Neural cell (in vitro differentiated cells): ENCODE data around the gene TK2. TPM values are rescaled to one million over a fixed set of nuclear protein-coding genes. Genes with fewer than 3 reads are reported as not detected.
"Not testable (repeated sequence)": the region's sequence is repeated elsewhere in the genome, so short reads cannot be mapped to it uniquely, and the experiment has no call there.

Experiments
- H2AFZ ChIP-seq: fragments of 200-600, 300-800 bp; sonication (generic), shearing (Covaris generic); 2 replicates; pipeline ENCODE4 v1.6.0; 2014; ENCODE audit warnings: low read depth, mild to moderate bottlenecking, antibody characterized with exemption, low read length, moderate library complexity
- H3F3A ChIP-seq: fragments of 200-600 bp; shearing (Covaris generic); 2 replicates; pipeline ENCODE4 v1.6.1; 2016; ENCODE audit warnings: mild to moderate bottlenecking, moderate library complexity, mixed read lengths, antibody characterized with exemption, low read length; ENCODE audit not compliant: insufficient read depth, poor library complexity, severe bottlenecking
- H3K27ac ChIP-seq: fragments of 200-600, 300-800 bp; sonication (generic), shearing (Covaris generic); 2 replicates; pipeline ENCODE4 v1.5.1; 2014; ENCODE audit warnings: mild to moderate bottlenecking, low read length, moderate library complexity
- H3K27me3 ChIP-seq: fragments of 300-800, 200-600 bp; sonication (generic), shearing (Covaris generic); 2 replicates; pipeline ENCODE4 v1.6.0; 2014; ENCODE audit warnings: mild to moderate bottlenecking, low read depth, low read length, moderate library complexity; ENCODE audit not compliant: insufficient read depth
- H3K36me3 ChIP-seq: fragments of 300-800, 200-600 bp; sonication (generic), shearing (Covaris generic); 2 replicates; pipeline ENCODE4 v1.5.1; 2014; ENCODE audit warnings: mild to moderate bottlenecking, antibody characterized with exemption, low read length, moderate library complexity; ENCODE audit not compliant: insufficient read depth
- H3K4me2 ChIP-seq: fragments of 300-800, 200-600 bp; sonication (generic), shearing (Covaris generic); 2 replicates; pipeline ENCODE4 v1.6.0; 2014; ENCODE audit warnings: mild to moderate bottlenecking, low read length
- H3K4me3 ChIP-seq: fragments of 300-800, 200-600 bp; sonication (generic), shearing (Covaris generic); 2 replicates; pipeline ENCODE4 v1.5.1; 2014; ENCODE audit warnings: mild to moderate bottlenecking, low read length, moderate library complexity
- H3K79me2 ChIP-seq: fragments of 200-600 bp; shearing (Covaris generic); replicated peaks from 2 replicates; pipeline ENCODE4 v1.6.0; 2014; ENCODE audit warnings: mild to moderate bottlenecking, low read length, moderate library complexity; ENCODE audit not compliant: insufficient read depth
- H3K9ac ChIP-seq: fragments of 300-800, 200-600 bp; sonication (generic), shearing (Covaris generic); 2 replicates; pipeline ENCODE4 v1.6.1; 2016; ENCODE audit warnings: mild to moderate bottlenecking, low read length, mixed read lengths
- H3K9me2 ChIP-seq: fragments of 200-600 bp; shearing (Covaris generic); 2 replicates; pipeline ENCODE4 v1.6.1; 2016; ENCODE audit warnings: mild to moderate bottlenecking, low read length, mixed read lengths; ENCODE audit not compliant: insufficient read depth
- H3K9me3 ChIP-seq: fragments of 200-600, 300-800 bp; sonication (generic), shearing (Covaris generic); 2 replicates; pipeline ENCODE4 v1.6.1; 2016; ENCODE audit warnings: mild to moderate bottlenecking, mixed run types, low read length, moderate library complexity, mixed read lengths
- H4K20me1 ChIP-seq: fragments of 200-600 bp; shearing (Covaris generic); 2 replicates; pipeline ENCODE4 v1.6.1; 2016; ENCODE audit warnings: mild to moderate bottlenecking, mixed run types; ENCODE audit not compliant: insufficient read depth
- CTCF ChIP-seq: fragments of 450-650 bp; IDR thresholded peaks from 2 replicates; pipeline ENCODE4 v1.5.1; 2014; ENCODE audit warnings: antibody characterized with exemption, mild to moderate bottlenecking, moderate library complexity; ENCODE audit not compliant: poor library complexity, severe bottlenecking
- EP300 ChIP-seq: fragments of 450-650 bp; conservative IDR thresholded peaks from 2 replicates; pipeline ENCODE4 v1.6.1; 2014; ENCODE audit warnings: antibody characterized with exemption, mild to moderate bottlenecking, moderate library complexity; ENCODE audit not compliant: poor library complexity, severe bottlenecking
- EZH2 ChIP-seq: fragments of 200-600, 300-800 bp; shearing (Covaris generic), sonication (generic); IDR thresholded peaks from 2 replicates; pipeline ENCODE4 v1.6.1; 2014; ENCODE audit warnings: antibody characterized with exemption, low read length, borderline replicate concordance, mild to moderate bottlenecking; ENCODE audit not compliant: insufficient read depth, poor library complexity, severe bottlenecking
- MXI1 ChIP-seq: fragments of 450-650 bp; conservative IDR thresholded peaks from 2 replicates; pipeline ENCODE4 v1.6.1; 2014; ENCODE audit warnings: antibody characterized with exemption, mild to moderate bottlenecking; ENCODE audit not compliant: poor library complexity, severe bottlenecking
- POLR2AphosphoS5 ChIP-seq: IDR thresholded peaks from 2 replicates; pipeline ENCODE4 v1.6.1; 2012
- RAD21 ChIP-seq: fragments of 450-650 bp; conservative IDR thresholded peaks from 2 replicates; pipeline ENCODE4 v1.6.1; 2014; ENCODE audit warnings: antibody characterized with exemption, mild to moderate bottlenecking, moderate library complexity
- REST ChIP-seq: IDR thresholded peaks from 2 replicates; pipeline ENCODE4 v1.6.1; 2012; ENCODE audit warnings: borderline replicate concordance
- SMC3 ChIP-seq: fragments of 450-650 bp; conservative IDR thresholded peaks from 2 replicates; pipeline ENCODE4 v1.6.1; 2014; ENCODE audit warnings: antibody characterized with exemption, mild to moderate bottlenecking, moderate library complexity; ENCODE audit not compliant: poor library complexity
- TAF1 ChIP-seq: IDR thresholded peaks from 2 replicates; pipeline ENCODE4 v1.6.1; 2012; ENCODE audit warnings: low read depth
- polyA plus RNA-seq: library from polyadenylated mRNA; depleted of rRNA; stranded (reverse); fragments of >200 nt; gene quantifications from 2 replicates; pipeline ENCODE4 v1.2.3, GENCODE V29; 2014

Gene TK2
- polyA plus RNA-seq, 1 donor from 2014 or later: 15.9 TPM

GRCh38 chr16:66516509-66516807, 33.5 kb downstream of the TK2 start:
- Histone ChIP-seq H3K27me3 (no peaks in the 10 kb centered on the region), H3K27ac (no peak overlapping the region), H3F3A (no peaks in the 10 kb centered on the region), H3K9me2 (no peaks in the 10 kb centered on the region), H3K36me3 (no peaks in the 10 kb centered on the region), H3K79me2 (no peaks in the 10 kb centered on the region), H3K9ac (no peak overlapping the region), H3K9me3 (no peaks in the 10 kb centered on the region), H4K20me1 (no peaks in the 10 kb centered on the region), H3K4me3 (no peak overlapping the region), H3K4me2 (no peak overlapping the region), H2AFZ (no peak overlapping the region)
- TF ChIP-seq POLR2AphosphoS5 (no peak), REST (no peak)

- TF ChIP-seq RAD21 (no peak), EZH2 (no peak), REST (no peak), MXI1 (no peak), EP300 (no peak), SMC3 (no peak), TAF1 (no peak), CTCF (no peak), POLR2AphosphoS5 (no peak)
- Histone ChIP-seq H3K79me2 (no peaks in the 10 kb centered on the region), H3K36me3 (no peaks in the 10 kb centered on the region), H3K9me3 (no peaks in the 10 kb centered on the region), H3K27me3 (no peaks in the 10 kb centered on the region), H3F3A (no peaks in the 10 kb centered on the region), H4K20me1 (no peaks in the 10 kb centered on the region), H3K4me2 (no peak overlapping the region), H2AFZ (no peak overlapping the region), H3K9ac (no peak overlapping the region), H3K9me2 (no peaks in the 10 kb centered on the region), H3K27ac (no peak overlapping the region), H3K4me3 (no peak overlapping the region)
Measured at GRCh38 chr16:66515596-66516508, 34.1 kb downstream of the TK2 start.

- not testable (repeated sequence) for H3K27ac ChIP-seq, H3F3A ChIP-seq, H2AFZ ChIP-seq, H3K9me2 ChIP-seq, H3K9me3 ChIP-seq, H3K4me3 ChIP-seq, H3K79me2 ChIP-seq, H3K4me2 ChIP-seq, H4K20me1 ChIP-seq, H3K36me3 ChIP-seq, H3K27me3 ChIP-seq, H3K9ac ChIP-seq
Measured at GRCh38 chr16:66514980-66515595, 34.8 kb downstream of the TK2 start.

GRCh38 chr16:66514391-66514790, 35.5 kb downstream of the TK2 start:
- not testable (repeated sequence) for H2AFZ ChIP-seq, H3K9ac ChIP-seq, H3K9me2 ChIP-seq, H4K20me1 ChIP-seq, H3K27me3 ChIP-seq, H3K9me3 ChIP-seq, H3K4me2 ChIP-seq, H3K79me2 ChIP-seq, H3K4me3 ChIP-seq, H3K36me3 ChIP-seq, H3F3A ChIP-seq, H3K27ac ChIP-seq
